Mesendoderm (in vitro differentiated cells): ENCODE results near the gene GTF3C1.

Source experiments
- DNase-seq: peaks from one replicate; pipeline ENCODE4 v3.0.0; 2013
- H2AK5ac ChIP-seq: 2 replicates; pipeline ENCODE4 v1.6.1; 2013; ENCODE audit warnings: low read length, inconsistent platforms
- H2BK120ac ChIP-seq: 2 replicates; pipeline ENCODE4 v1.6.1; 2013; ENCODE audit warnings: low read depth, mild to moderate bottlenecking, low read length, moderate library complexity, mixed read lengths
- H2BK15ac ChIP-seq: replicated peaks from 2 replicates; pipeline ENCODE4 v1.6.1; 2013; ENCODE audit warnings: low read depth, mild to moderate bottlenecking, moderate library complexity
- H2BK5ac ChIP-seq: 2 replicates; pipeline ENCODE4 v1.6.1; 2013; ENCODE audit warnings: low read length, inconsistent platforms
- H3K18ac ChIP-seq: 2 replicates; pipeline ENCODE4 v1.6.1; 2013; ENCODE audit warnings: mild to moderate bottlenecking, low read length, mixed read lengths
- H3K23ac ChIP-seq: one replicate; pipeline ENCODE4 v1.6.1; 2013; ENCODE audit warnings: low read length
- H3K27ac ChIP-seq: 2 replicates; pipeline ENCODE4 v1.5.1; 2013; ENCODE audit warnings: low read depth, mild to moderate bottlenecking, inconsistent platforms, low read length, moderate library complexity
- H3K27me3 ChIP-seq: 2 replicates; pipeline ENCODE4 v1.6.1; 2013; ENCODE audit warnings: low read length, control low read depth, mild to moderate bottlenecking, inconsistent platforms; ENCODE audit not compliant: insufficient read depth, poor library complexity
- H3K36me3 ChIP-seq: 2 replicates; pipeline ENCODE4 v1.6.1; 2013; ENCODE audit warnings: low read length, inconsistent platforms; ENCODE audit not compliant: control insufficient read depth, insufficient read depth
- H3K4ac ChIP-seq: one replicate; pipeline ENCODE4 v1.6.1; 2013; ENCODE audit warnings: low read depth, mild to moderate bottlenecking, low read length, moderate library complexity
- H3K4me1 ChIP-seq: 2 replicates; pipeline ENCODE4 v1.6.1; 2013; ENCODE audit warnings: low read depth, low read length, inconsistent platforms; ENCODE audit not compliant: control insufficient read depth
- H3K4me2 ChIP-seq: 2 replicates; pipeline ENCODE4 v1.6.1; 2013; ENCODE audit warnings: low read length
- H3K4me3 ChIP-seq: 2 replicates; pipeline ENCODE4 v1.5.1; 2013; ENCODE audit warnings: mild to moderate bottlenecking, low read length
- H3K56ac ChIP-seq: one replicate; pipeline ENCODE4 v1.6.1; 2013; ENCODE audit warnings: low read length
- H3K79me1 ChIP-seq: 2 replicates; pipeline ENCODE4 v1.6.1; 2013; ENCODE audit warnings: low read length, inconsistent platforms
- H3K79me2 ChIP-seq: 2 replicates; pipeline ENCODE4 v1.6.1; 2013; ENCODE audit warnings: mild to moderate bottlenecking, low read length; ENCODE audit not compliant: control insufficient read depth, insufficient read depth
- H3K9ac ChIP-seq: 2 replicates; pipeline ENCODE4 v1.6.1; 2013; ENCODE audit warnings: low read length, inconsistent platforms
- H4K5ac ChIP-seq: one replicate; pipeline ENCODE4 v1.6.1; 2013; ENCODE audit warnings: low read length
- H4K8ac ChIP-seq: one replicate; pipeline ENCODE4 v1.6.1; 2013; ENCODE audit warnings: low read depth, mild to moderate bottlenecking, control low read depth, low read length, moderate library complexity
- WGBS: extraction: QIAGEN DNeasy Blood & Tissue Kit; methylation state at CpG from one replicate; pipeline ENCODE4 v1.1.7; 2013; ENCODE audit warnings: low lambda C conversion rate, missing lambda C conversion rate; ENCODE audit not compliant: insufficient coverage; ENCODE audit errors: extremely low coverage; 5-methylcytosine and 5-hydroxymethylcytosine counted together

GTF3C1 gene

DNA sequence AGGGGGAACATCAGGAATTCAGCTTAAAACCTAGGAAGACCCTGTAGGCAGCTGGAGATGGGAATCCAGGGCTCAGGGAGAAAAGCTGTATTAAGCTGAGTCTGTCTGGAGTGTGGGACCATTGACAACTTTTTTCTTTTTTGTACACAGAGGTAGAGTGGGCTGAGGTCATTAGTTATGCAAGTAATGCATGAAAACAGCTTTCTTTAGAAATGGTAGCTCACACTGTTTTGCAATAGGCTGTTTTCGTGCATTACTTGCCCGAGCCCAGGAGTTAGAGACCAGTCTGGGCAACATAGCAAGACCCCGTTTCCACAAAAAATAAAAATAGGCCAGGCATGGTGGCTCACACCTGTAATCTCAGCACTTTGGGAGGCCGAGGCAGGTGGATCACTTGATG, 46.7 kb upstream of the GTF3C1 start:
- no peak overlapping the region for H3K27ac ChIP-seq
- no CpG with 5 or more reads among the region's 4 CpGs for WGBS

GRCh38 chr16:27595993-27596392, 46.3 kb upstream of the GTF3C1 start:
- Histone ChIP-seq H3K4me3 (no peak overlapping the region), H3K23ac (no peak overlapping the region), H3K56ac (no peak overlapping the region), H2BK5ac (no peak overlapping the region), H3K27me3 (no peaks in the 10 kb centered on the region), H3K4me2 (no peak overlapping the region), H2BK15ac (no peak overlapping the region), H2BK120ac (no peak overlapping the region), H2AK5ac (no peak overlapping the region), H4K5ac (no peak overlapping the region), H3K79me1 (no peaks in the 10 kb centered on the region), H3K18ac (no peak overlapping the region), H3K9ac (no peak overlapping the region), H3K79me2 (no peaks in the 10 kb centered on the region), H3K27ac (no peak overlapping the region), H3K36me3 (no peaks in the 10 kb centered on the region), H3K4ac (no peak overlapping the region), H3K4me1 (peaks cover 5% of the 10 kb centered on the region), H4K8ac (no peak overlapping the region)
- no peak for DNase-seq
- no CpG with 5 or more reads among the region's 6 CpGs for whole genome bisulfite sequencing

More for the DNA sequence above, 46.7 kb upstream of the GTF3C1 start:
- no peak overlapping the region for H3K4me3 ChIP-seq
- H2BK15ac ChIP-seq = no peak overlapping the region
- no peak overlapping the region for H3K23ac ChIP-seq
- no peak overlapping the region for H4K5ac ChIP-seq
- no peak overlapping the region for H3K9ac ChIP-seq
- no peak overlapping the region for H4K8ac ChIP-seq
- no peak for DNase-seq
- H3K4me1 ChIP-seq = peaks cover 5% of the 10 kb centered on the region
- H2BK5ac ChIP-seq = no peak overlapping the region
- no peaks in the 10 kb centered on the region for H3K27me3 ChIP-seq
- H3K18ac ChIP-seq = no peak overlapping the region
- H3K4me2 ChIP-seq = no peak overlapping the region
- H3K79me1 ChIP-seq = no peaks in the 10 kb centered on the region
- H3K4ac ChIP-seq = no peak overlapping the region
- H2BK120ac ChIP-seq = no peak overlapping the region
- H2AK5ac ChIP-seq = no peak overlapping the region
- no peaks in the 10 kb centered on the region for H3K36me3 ChIP-seq
- H3K56ac ChIP-seq = no peak overlapping the region
- H3K79me2 ChIP-seq = no peaks in the 10 kb centered on the region

- no peak overlapping the region for H3K56ac ChIP-seq
- no CpG with 5 or more reads among the region's 4 CpGs for WGBS
- H3K79me1 ChIP-seq = no peaks in the 10 kb centered on the region
- H3K27ac ChIP-seq = no peak overlapping the region
- no peaks in the 10 kb centered on the region for H3K27me3 ChIP-seq
- H2AK5ac ChIP-seq = no peak overlapping the region
- no peak overlapping the region for H3K4me2 ChIP-seq
- H3K18ac ChIP-seq = no peak overlapping the region
- H2BK5ac ChIP-seq = no peak overlapping the region
- H3K23ac ChIP-seq = no peak overlapping the region
- no peak for DNase-seq
- H3K4me3 ChIP-seq = no peak overlapping the region
- H3K36me3 ChIP-seq = no peaks in the 10 kb centered on the region
- no peak overlapping the region for H4K8ac ChIP-seq
- H3K4ac ChIP-seq = no peak overlapping the region
- no peak overlapping the region for H4K5ac ChIP-seq
- no peak overlapping the region for H3K9ac ChIP-seq
- peaks cover 5% of the 10 kb centered on the region for H3K4me1 ChIP-seq
- H2BK120ac ChIP-seq = no peak overlapping the region
- H2BK15ac ChIP-seq = no peak overlapping the region
- no peaks in the 10 kb centered on the region for H3K79me2 ChIP-seq
These were observed 45.8 kb upstream of the GTF3C1 start for GRCh38 chr16:27595475-27595874.

- Histone ChIP-seq H4K5ac (no peak overlapping the region), H2AK5ac (no peak overlapping the region)
These were observed 42.1 kb upstream of the GTF3C1 start for GRCh38 chr16:27591837-27592236.

DNA sequence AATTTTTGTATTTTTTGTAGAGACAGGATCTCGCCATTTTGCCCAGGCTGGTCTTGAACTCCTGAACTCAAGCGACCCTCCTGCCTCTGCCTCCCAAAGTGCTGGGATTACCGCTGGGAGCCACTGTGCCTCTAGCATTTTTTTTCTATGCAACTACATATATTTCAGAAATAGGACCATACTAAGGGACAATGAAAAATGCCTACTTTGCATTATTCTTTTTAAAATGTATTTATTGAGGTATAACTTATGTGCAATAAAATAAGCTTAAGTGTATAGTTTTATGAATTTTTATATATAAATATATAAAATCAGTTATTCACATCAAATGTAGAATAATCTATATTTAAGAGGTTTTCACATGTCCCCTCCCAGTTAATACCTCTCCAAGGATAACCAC, 38.3 kb upstream of the GTF3C1 start:
- no peak overlapping the region for H3K4me3 ChIP-seq
- DNase-seq = no peak
- WGBS = no CpG with 5 or more reads among the region's 3 CpGs

More at GRCh38 chr16:27591837-27592236, 42.1 kb upstream of the GTF3C1 start:
- no peak for DNase-seq
- Histone ChIP-seq H3K18ac (no peak overlapping the region), H3K4me1 (no peaks in the 10 kb centered on the region), H3K36me3 (no peaks in the 10 kb centered on the region), H3K4me3 (no peak overlapping the region), H2BK15ac (no peak overlapping the region), H2BK5ac (no peak overlapping the region), H3K9ac (no peak overlapping the region), H3K79me2 (no peaks in the 10 kb centered on the region), H3K4ac (no peak overlapping the region), H4K8ac (no peak overlapping the region), H3K79me1 (no peaks in the 10 kb centered on the region), H3K56ac (no peak overlapping the region), H3K4me2 (no peak overlapping the region), H2BK120ac (no peak overlapping the region), H3K27me3 (no peaks in the 10 kb centered on the region), H3K27ac (no peak overlapping the region), H3K23ac (no peak overlapping the region)
- WGBS = no CpG with 5 or more reads among the region's 4 CpGs

DNA sequence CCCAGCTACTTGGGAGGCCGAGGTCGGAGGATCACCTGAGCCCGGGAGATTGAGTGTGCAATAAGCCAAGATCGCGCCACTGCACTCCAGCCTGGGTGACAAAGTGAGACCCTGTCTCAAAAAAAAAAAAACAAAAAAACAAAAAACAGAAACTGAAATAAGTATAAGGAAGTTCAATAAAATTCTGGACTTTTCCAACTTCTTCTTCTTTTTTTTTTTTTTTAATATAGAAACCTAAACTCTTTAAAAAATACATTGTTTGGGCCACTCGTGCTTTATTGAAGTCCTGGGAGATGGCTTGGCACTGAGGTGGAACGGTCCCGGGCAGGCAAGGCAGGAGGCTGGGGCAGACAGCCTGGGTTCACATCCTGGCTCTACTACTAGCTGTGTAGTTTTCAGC, 37.0 kb upstream of the GTF3C1 start:
- H3K79me1 ChIP-seq = no peaks in the 10 kb centered on the region

More for the DNA sequence above, 38.3 kb upstream of the GTF3C1 start:
- H2AK5ac ChIP-seq = no peak overlapping the region
- H2BK120ac ChIP-seq = no peak overlapping the region
- H3K4ac ChIP-seq = no peak overlapping the region
- no peaks in the 10 kb centered on the region for H3K79me1 ChIP-seq
- no peaks in the 10 kb centered on the region for H3K27me3 ChIP-seq
- H3K23ac ChIP-seq = no peak overlapping the region
- H3K9ac ChIP-seq = no peak overlapping the region
- H2BK5ac ChIP-seq = no peak overlapping the region
- no peaks in the 10 kb centered on the region for H3K79me2 ChIP-seq
- no peak overlapping the region for H3K27ac ChIP-seq
- H3K4me1 ChIP-seq = no peaks in the 10 kb centered on the region
- no peak overlapping the region for H3K18ac ChIP-seq
- no peak overlapping the region for H3K56ac ChIP-seq
- H4K5ac ChIP-seq = no peak overlapping the region
- no peaks in the 10 kb centered on the region for H3K36me3 ChIP-seq
- H2BK15ac ChIP-seq = no peak overlapping the region
- no peak overlapping the region for H4K8ac ChIP-seq
- no peak overlapping the region for H3K4me2 ChIP-seq

More for the DNA sequence above, 37.0 kb upstream of the GTF3C1 start:
- no peak overlapping the region for H3K4me2 ChIP-seq
- no peak overlapping the region for H2BK5ac ChIP-seq
- no peak overlapping the region for H2AK5ac ChIP-seq
- no peak overlapping the region for H3K4me3 ChIP-seq
- no CpG with 5 or more reads among the region's 8 CpGs for WGBS
- H3K18ac ChIP-seq = no peak overlapping the region
- no peak overlapping the region for H2BK120ac ChIP-seq
- no peak overlapping the region for H4K5ac ChIP-seq
- no peaks in the 10 kb centered on the region for H3K36me3 ChIP-seq
- H3K4me1 ChIP-seq = no peaks in the 10 kb centered on the region
- no peak overlapping the region for H4K8ac ChIP-seq
- H3K23ac ChIP-seq = no peak overlapping the region
- no peak overlapping the region for H3K27ac ChIP-seq
- no peaks in the 10 kb centered on the region for H3K27me3 ChIP-seq
- no peak overlapping the region for H3K4ac ChIP-seq
- no peak overlapping the region for H3K9ac ChIP-seq
- no peak for DNase-seq
- no peaks in the 10 kb centered on the region for H3K79me2 ChIP-seq
- no peak overlapping the region for H2BK15ac ChIP-seq
- H3K56ac ChIP-seq = no peak overlapping the region
